Activated naive CD4-positive, alpha-beta T cell treated with anti-CD3 and anti-CD28 coated beads, Interleukin-2, amount 50 U/mL, for 72 hours (primary cell): Measurements from ENCODE around the gene PLCXD1. TPM values are rescaled to one million over a fixed set of nuclear protein-coding genes. Genes with fewer than 3 reads are reported as not detected.
"Not testable (repeated sequence)": the region's sequence is repeated elsewhere in the genome, so short reads cannot be mapped to it uniquely, and the experiment has no call there.

Experiments used
- ATAC-seq, 2 donors: fragments of 150-1000 bp; cut with Tn5 transposase; 2 replicates each; pipeline ENCODE4 v1.10.0; 2021; ENCODE audit warnings: mild to moderate bottlenecking in 2 of 2, moderate library complexity in 2 of 2
- DNase-seq, 2 donors: peaks; one replicate each; pipeline ENCODE4 v3.0.0; 2021 to 2022; ENCODE audit warnings: low spot score in 2 of 2
- H3K27ac Mint-ChIP-seq, 2 donors: one replicate each; pipeline ENCODE4 v1.8.0; 2022; ENCODE audit warnings: mild to moderate bottlenecking in 2 of 2, mixed read lengths in 2 of 2
- H3K36me3 Mint-ChIP-seq, 2 donors: one replicate each; pipeline ENCODE4 v1.8.0; 2022; ENCODE audit warnings: mixed read lengths in 2 of 2
- H3K9me3 Mint-ChIP-seq, 2 donors: one replicate each; pipeline ENCODE4 v1.8.0; 2022; ENCODE audit warnings: mixed read lengths in 2 of 2
- total RNA-seq, 2 donors: library from RNA; stranded (reverse); gene quantifications; one replicate each; pipeline ENCODE4 v1.2.3, GENCODE V29; 2022

The PLCXD1 gene, protein sequence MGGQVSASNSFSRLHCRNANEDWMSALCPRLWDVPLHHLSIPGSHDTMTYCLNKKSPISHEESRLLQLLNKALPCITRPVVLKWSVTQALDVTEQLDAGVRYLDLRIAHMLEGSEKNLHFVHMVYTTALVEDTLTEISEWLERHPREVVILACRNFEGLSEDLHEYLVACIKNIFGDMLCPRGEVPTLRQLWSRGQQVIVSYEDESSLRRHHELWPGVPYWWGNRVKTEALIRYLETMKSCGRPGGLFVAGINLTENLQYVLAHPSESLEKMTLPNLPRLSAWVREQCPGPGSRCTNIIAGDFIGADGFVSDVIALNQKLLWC
- 100 to 1,000 TPM in 1 of 2 donors, 10 to 100 TPM in 1; 61.4 to 118 TPM for total RNA-seq

GRCh38 chrX:281166-281999 lies at the start of gene PLCXD1:
TSS of gene PLCXD1 (plus strand) at chrX:281381. CDS start at chrX:284188, 2,807 bp downstream.
- Mint-ChIP-seq H3K27ac (peak within 1 kb of the TSS; percentile 65 to 88), H3K9me3 (no peaks in the 10 kb centered on the region), H3K36me3 (peaks cover 19 to 21% of the 10 kb centered on the region in 2 donors)
- DNase-seq = peak in 1 of 2 donors; percentile 22
- ATAC-seq = peak in 1 of 2 donors; percentile 46

GRCh38 chrX:231637-232277 lies 49.4 kb upstream of the PLCXD1 start:
- H3K9me3 Mint-ChIP-seq, H3K36me3 Mint-ChIP-seq, H3K27ac Mint-ChIP-seq, DNase-seq: not testable (repeated sequence)
- peak; percentile 88 to 96 for ATAC-seq

- not testable (repeated sequence) for H3K27ac Mint-ChIP-seq, H3K9me3 Mint-ChIP-seq, DNase-seq, H3K36me3 Mint-ChIP-seq
- peak in 1 of 2 donors; percentile 68 for ATAC-seq
These were observed 48.9 kb upstream of the PLCXD1 start for GRCh38 chrX:232278-232655.

DNA sequence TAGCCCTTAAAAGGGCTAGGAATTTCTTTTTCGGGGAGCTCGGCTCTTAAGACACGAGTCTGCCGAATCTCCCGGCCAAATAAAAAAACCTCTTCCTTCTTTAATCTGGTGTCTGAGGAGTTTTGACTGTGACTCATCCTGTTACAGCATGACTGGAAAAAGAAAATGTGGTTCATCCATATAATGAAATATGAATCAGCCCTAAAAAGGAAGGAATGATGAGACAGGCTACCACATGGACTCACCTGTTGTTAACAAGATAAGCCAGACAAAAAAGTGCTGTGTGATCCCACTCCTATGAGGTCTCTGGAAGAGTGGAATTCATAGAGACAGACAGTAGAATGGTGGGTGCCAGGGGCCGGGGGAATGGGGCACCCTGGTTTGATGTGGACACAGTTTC lies 45.0 kb upstream of the PLCXD1 start:
- ATAC-seq, H3K36me3 Mint-ChIP-seq, H3K9me3 Mint-ChIP-seq, DNase-seq, H3K27ac Mint-ChIP-seq: not testable (repeated sequence)

DNA sequence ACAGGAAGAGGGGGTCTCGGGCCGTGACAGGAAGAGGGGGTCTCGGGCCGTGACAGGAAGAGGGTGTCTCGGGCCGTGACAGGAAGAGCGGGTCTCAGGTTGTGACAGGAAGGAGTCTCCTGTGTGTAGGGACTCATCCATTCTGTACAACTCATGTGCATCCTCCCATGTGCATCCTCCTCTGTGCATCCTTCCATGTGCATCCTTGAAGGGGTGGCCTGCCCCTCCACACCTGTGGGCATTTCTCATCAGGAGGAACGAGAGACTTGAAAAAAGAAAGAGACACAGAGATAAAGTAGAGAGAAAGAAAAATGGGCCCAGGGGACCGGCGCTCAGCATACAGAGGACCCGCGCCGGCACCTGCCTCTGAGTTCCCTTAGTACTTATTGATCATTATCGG lies 30.2 kb upstream of the PLCXD1 start:
- Mint-ChIP-seq H3K9me3 (peaks cover 8 to 12% of the 10 kb centered on the region in 2 donors), H3K36me3 (peaks cover 0 to 13% of the 10 kb centered on the region in 2 donors), H3K27ac (peak overlapping the region; percentile 48 to 89)
- DNase-seq (no peak), ATAC-seq (no peak)

DNA sequence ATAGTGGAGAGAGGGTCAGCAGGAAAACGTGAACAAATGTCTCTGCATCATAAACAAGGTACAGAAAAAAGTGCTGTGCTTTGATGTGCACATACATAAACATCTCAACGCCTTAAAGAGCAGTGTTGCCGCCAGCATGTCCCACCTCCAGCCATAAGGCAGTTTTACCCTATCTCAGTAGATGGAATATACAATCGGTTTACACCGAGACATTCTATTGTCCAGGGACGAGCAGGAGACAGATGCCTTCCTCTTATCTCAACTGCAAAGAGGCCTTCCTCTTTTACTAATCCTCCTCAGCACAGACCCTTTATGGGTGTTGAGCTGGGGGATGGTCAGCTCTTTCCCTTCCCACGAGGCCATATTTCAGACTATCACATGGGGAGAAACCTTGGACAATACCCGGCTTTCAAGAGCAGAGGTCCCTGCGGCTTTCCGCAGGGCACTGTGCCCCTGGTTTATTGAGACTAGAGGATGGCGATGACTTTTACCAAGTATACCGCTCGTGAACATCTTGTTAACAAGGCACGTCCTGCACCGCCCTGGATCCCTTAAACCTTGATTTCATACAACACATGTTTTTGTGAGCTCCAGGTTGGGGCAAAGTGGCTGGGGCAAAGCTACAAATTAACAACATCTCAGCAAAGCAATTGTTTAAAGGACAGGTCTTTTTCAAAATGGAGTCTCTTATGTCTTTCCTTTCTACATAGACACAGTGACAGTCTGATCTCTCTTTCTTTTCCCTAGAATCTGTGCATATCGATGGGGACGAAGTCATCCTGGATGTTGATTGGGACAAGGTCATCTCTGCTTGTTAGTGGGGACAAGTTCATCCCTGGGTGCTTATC lies 29.6 kb upstream of the PLCXD1 start:
- Mint-ChIP-seq H3K36me3 (peaks cover 0 to 13% of the 10 kb centered on the region in 2 donors), H3K9me3 (peaks cover 8 to 12% of the 10 kb centered on the region in 2 donors), H3K27ac (peak overlapping the region; percentile 48 to 89)
- not testable (repeated sequence) for DNase-seq, ATAC-seq

GRCh38 chrX:252244-252956 lies 28.8 kb upstream of the PLCXD1 start:
- Mint-ChIP-seq H3K27ac (peak overlapping the region; percentile 5 to 58), H3K9me3 (peaks cover 8 to 12% of the 10 kb centered on the region in 2 donors), H3K36me3 (peaks cover 0 to 13% of the 10 kb centered on the region in 2 donors)
- no peak for DNase-seq
- ATAC-seq = no peak

DNA sequence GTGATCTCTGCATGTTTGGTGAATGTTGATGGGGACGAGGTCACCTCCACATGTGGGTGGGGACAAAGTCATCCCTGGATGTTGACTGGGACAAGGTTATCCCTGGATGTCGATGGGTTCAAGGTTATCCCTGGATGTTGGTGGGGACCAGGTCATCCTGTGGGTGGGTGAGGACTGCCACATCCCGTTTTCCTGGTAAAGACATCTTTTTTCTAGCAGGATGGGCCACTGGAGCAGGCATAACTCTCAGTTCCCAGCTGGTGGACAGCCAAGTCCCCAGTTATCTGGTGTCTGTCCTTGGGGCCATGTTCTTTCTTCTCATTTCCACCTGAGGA lies 28.3 kb upstream of the PLCXD1 start:
- no peak for ATAC-seq
- peaks cover 8 to 12% of the 10 kb centered on the region in 2 donors for H3K9me3 Mint-ChIP-seq
- H3K27ac Mint-ChIP-seq = no peak overlapping the region
- H3K36me3 Mint-ChIP-seq = peaks cover 0 to 13% of the 10 kb centered on the region in 2 donors
- DNase-seq = no peak

DNA sequence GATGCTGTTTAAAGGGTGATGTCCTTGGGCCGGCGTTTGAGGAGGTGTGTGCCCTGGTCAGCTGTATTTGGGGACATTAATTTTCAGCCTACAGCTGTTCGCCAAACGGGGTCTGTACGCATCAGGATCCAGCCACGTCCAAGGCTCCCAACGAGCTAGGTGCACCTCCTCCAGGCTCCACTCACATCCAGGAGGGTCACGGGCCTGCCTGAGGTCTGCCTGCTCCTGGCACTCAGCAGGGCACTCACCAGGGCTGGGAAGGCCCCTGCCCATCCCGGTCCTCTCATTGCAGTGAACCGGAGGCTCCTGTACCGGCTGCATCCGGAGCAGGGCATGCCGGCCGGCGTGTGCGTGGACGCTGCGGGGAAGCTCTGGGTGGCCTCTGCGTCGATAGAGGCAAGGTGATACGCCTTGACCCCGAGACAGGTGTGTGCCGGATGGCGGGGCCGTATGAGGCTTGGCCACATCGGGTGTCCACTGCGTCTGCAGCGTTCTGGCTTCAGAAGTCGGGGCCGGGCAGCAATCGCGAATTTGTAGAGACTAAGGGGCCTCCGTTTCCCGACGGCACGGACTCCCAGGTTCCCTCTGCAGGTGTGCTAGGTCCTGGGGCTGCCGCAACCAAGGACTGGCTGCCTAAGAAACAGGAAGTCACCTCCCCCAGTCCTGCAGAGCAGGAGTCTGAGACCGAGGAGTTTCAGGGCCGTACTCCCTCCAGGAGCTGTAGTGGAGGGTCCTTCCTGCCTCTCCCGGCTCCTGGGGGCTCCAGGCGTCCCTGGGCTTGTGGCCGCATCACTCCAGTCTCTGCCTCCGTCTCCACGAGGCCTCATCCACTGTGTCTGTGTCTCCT lies 27.5 kb upstream of the PLCXD1 start:
- peaks cover 8 to 12% of the 10 kb centered on the region in 2 donors for H3K9me3 Mint-ChIP-seq
- H3K36me3 Mint-ChIP-seq = peaks cover 0 to 13% of the 10 kb centered on the region in 2 donors

GRCh38 chrX:254630-255215 lies 26.5 kb upstream of the PLCXD1 start:
- H3K9me3 Mint-ChIP-seq = peaks cover 8 to 12% of the 10 kb centered on the region in 2 donors
- ATAC-seq (no peak), DNase-seq (no peak)
- H3K27ac Mint-ChIP-seq = peak overlapping the region in 1 of 2 donors; percentile 48
- peaks cover 0 to 13% of the 10 kb centered on the region in 2 donors for H3K36me3 Mint-ChIP-seq

More for the DNA sequence above, 27.5 kb upstream of the PLCXD1 start:
- peak overlapping the region in 1 of 2 donors; percentile 48 for H3K27ac Mint-ChIP-seq
- DNase-seq (no peak), ATAC-seq (no peak)

DNA sequence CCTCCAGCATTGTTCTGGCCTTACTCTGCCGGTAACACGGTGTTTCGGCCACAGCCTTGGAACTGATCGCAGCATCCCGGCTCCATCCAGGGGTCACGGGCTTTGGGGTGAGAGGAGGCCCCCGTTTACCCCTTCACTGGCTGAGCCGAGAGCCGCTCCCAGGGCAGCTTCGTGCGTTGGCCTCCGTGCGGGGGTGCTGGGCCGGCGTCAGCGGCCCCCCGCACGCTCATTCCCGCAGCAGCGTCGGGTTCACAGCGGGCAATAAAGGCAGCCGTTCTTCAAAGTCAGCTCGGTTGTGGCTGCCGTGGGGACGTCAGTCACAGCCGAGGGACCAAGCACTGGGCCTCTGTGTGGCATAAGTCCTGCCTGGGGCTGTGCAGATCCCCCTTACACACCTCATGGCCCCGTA lies 25.3 kb upstream of the PLCXD1 start:
- no peak overlapping the region for H3K27ac Mint-ChIP-seq
- peaks cover 8 to 12% of the 10 kb centered on the region in 2 donors for H3K9me3 Mint-ChIP-seq
- DNase-seq (no peak), ATAC-seq (no peak)
- peaks cover 0 to 13% of the 10 kb centered on the region in 2 donors for H3K36me3 Mint-ChIP-seq

- not testable (repeated sequence) for DNase-seq, ATAC-seq, H3K27ac Mint-ChIP-seq, H3K36me3 Mint-ChIP-seq, H3K9me3 Mint-ChIP-seq
These were observed 24.1 kb upstream of the PLCXD1 start for GRCh38 chrX:257054-257453.

DNA sequence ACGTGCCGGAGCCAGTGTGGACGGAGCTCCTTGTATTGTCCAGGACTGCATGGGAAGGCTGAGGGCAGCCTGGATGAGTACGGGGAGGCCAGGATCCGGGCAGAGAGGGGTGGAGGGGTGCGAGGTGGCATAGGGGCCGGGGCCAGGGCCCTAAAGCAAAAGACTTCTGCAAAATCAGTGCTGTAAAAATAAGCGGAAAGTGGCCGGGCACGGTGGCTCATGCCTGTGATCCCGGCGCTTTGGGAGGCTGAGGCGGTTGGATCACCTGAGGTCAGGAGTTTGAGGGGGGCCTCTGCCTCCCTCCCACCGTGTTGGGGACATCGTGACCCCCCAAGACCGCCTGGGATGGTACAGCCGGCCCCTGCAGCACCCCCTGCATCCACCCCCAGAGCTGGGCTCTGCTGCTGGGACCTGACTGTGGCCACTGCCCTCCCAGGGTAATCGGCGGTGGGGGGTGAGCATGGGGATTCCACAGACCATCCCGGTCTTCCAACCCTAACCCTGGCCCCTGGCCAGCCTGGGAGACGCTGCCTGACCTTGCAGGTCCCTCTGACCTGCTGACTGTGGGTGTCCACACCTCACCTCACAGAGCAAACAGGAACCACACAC lies 23.4 kb upstream of the PLCXD1 start:
- Mint-ChIP-seq H3K36me3 (peaks cover 0 to under 1% of the 10 kb centered on the region in 2 donors), H3K27ac (no peak overlapping the region), H3K9me3 (peaks cover 0 to 3% of the 10 kb centered on the region in 2 donors)
- ATAC-seq (no peak), DNase-seq (no peak)
